ENCODE results near the gene PBLD. TPM values are rescaled to one million over a fixed set of nuclear protein-coding genes. Genes with fewer than 3 reads are reported as not detected.

The PBLD gene
- total RNA-seq (1 to 10 TPM; 1.7 to 2.2 TPM), polyA plus RNA-seq (1 to 10 TPM in 2 of 3 donors, under 1 TPM in 1; 0.93 to 1.3 (median 1.2) TPM), total RNA-seq (0.90 to 3.9 (median 2.0) reads per million in 6 experiments)

- peak within 1 kb of the TSS; percentile 97 to 100 (median 99) for H3K4me3 Mint-ChIP-seq
- peaks cover 0 to 19% (median 4%) of the 10 kb centered on the region in 3 donors for H3K36me3 Mint-ChIP-seq
- peaks cover 29 to 74% (median 54%) of the 10 kb centered on the region in 4 donors for H3K4me1 Mint-ChIP-seq
- peak; percentile 7 to 12 for ATAC-seq
- POLR2A ChIA-PET: interaction anchor here (0.5 to 5.1 kb wide), 32 partner anchors 8 to 1838 kb away, joined by 3 to 42 read pairs (median 6); partner anchors contain the start of genes RUFY2, SAR1A and SIRT1
- H3K27me3 Mint-ChIP-seq: peaks cover 0 to 6% (median 0%) of the 10 kb centered on the region in 5 donors
- peak within 1 kb of the TSS; percentile 99 to 100 (median 100) for H3K27ac Mint-ChIP-seq
- H3K9me3 Mint-ChIP-seq: peaks cover 0 to 4% (median 0%) of the 10 kb centered on the region in 9 donors
- peak; percentile 35 to 78 (median 60) for DNase-seq
Measured at GRCh38 chr10:68332259-68333057, at the start of gene PBLD. TSS of gene PBLD (minus strand) at chr10:68332928. CDS start at chr10:68306844, 26,084 bp downstream.

- DNase-seq: no peak
- Mint-ChIP-seq H3K36me3 (peaks cover 19 to 71% (median 42%) of the 10 kb centered on the region in 3 donors), H3K9me3 (peaks cover 0 to 25% (median 8%) of the 10 kb centered on the region in 9 donors), H3K4me1 (peaks cover 0 to 2% (median 0%) of the 10 kb centered on the region in 4 donors), H3K27me3 (no peaks in the 10 kb centered on the region), H3K4me3 (no peak overlapping the region), H3K27ac (no peak overlapping the region)
- no peak for ATAC-seq
- POLR2A ChIA-PET: no interaction called here
Measured at GRCh38 chr10:68371604-68372003, 38.9 kb upstream of the PBLD start.

- no peak overlapping the region for H3K4me3 Mint-ChIP-seq
- peaks cover 0 to 16% (median 3%) of the 10 kb centered on the region in 9 donors for H3K9me3 Mint-ChIP-seq
- H3K4me1 Mint-ChIP-seq: no peaks in the 10 kb centered on the region
- DNase-seq (no peak), ATAC-seq (no peak)
- peak overlapping the region in 1 of 10 donors; percentile 22 for H3K27ac Mint-ChIP-seq
- POLR2A ChIA-PET: no interaction called here
- H3K27me3 Mint-ChIP-seq: no peaks in the 10 kb centered on the region
- H3K36me3 Mint-ChIP-seq: peaks cover 0 to 59% (median 31%) of the 10 kb centered on the region in 3 donors
Measured at GRCh38 chr10:68367121-68367520, 34.4 kb upstream of the PBLD start.

- Mint-ChIP-seq H3K27ac (no peak overlapping the region), H3K9me3 (peaks cover 0 to 12% (median 3%) of the 10 kb centered on the region in 9 donors), H3K4me3 (no peak overlapping the region), H3K27me3 (no peaks in the 10 kb centered on the region), H3K4me1 (no peaks in the 10 kb centered on the region), H3K36me3 (peaks cover 0 to 59% (median 30%) of the 10 kb centered on the region in 3 donors)
- POLR2A ChIA-PET: no interaction called here
- DNase-seq (no peak), ATAC-seq (no peak)
Measured at GRCh38 chr10:68366600-68366999, 33.9 kb upstream of the PBLD start.

GRCh38 chr10:68365611-68366010 is 32.9 kb upstream of the PBLD start:
- ATAC-seq: no peak
- peaks cover 0 to 56% (median 23%) of the 10 kb centered on the region in 3 donors for H3K36me3 Mint-ChIP-seq
- H3K9me3 Mint-ChIP-seq: peaks cover 0 to 6% (median 3%) of the 10 kb centered on the region in 9 donors
- H3K27ac Mint-ChIP-seq: no peak overlapping the region
- no peak for DNase-seq
- no peaks in the 10 kb centered on the region for H3K27me3 Mint-ChIP-seq
- H3K4me3 Mint-ChIP-seq: no peak overlapping the region
- no peaks in the 10 kb centered on the region for H3K4me1 Mint-ChIP-seq
- POLR2A ChIA-PET: no interaction called here

GRCh38 chr10:68364101-68364886 is 31.6 kb upstream of the PBLD start:
- Mint-ChIP-seq H3K4me1 (no peaks in the 10 kb centered on the region), H3K9me3 (no peaks in the 10 kb centered on the region), H3K27ac (peak overlapping the region in 5 of 10 donors; percentile 12 to 74 (median 36)), H3K4me3 (no peak overlapping the region), H3K27me3 (no peaks in the 10 kb centered on the region), H3K36me3 (peaks cover 0 to 50% (median 18%) of the 10 kb centered on the region in 3 donors)
- ATAC-seq: no peak
- DNase-seq: no peak
- POLR2A ChIA-PET: no interaction called here

GRCh38 chr10:68362590-68362989 is 29.9 kb upstream of the PBLD start:
- peaks cover 0 to 53% (median 18%) of the 10 kb centered on the region in 3 donors for H3K36me3 Mint-ChIP-seq
- ATAC-seq (no peak), DNase-seq (no peak)
- no peaks in the 10 kb centered on the region for H3K27me3 Mint-ChIP-seq
- H3K27ac Mint-ChIP-seq: peak overlapping the region in 1 of 10 donors; percentile 69
- no peaks in the 10 kb centered on the region for H3K9me3 Mint-ChIP-seq
- H3K4me3 Mint-ChIP-seq: no peak overlapping the region
- no peaks in the 10 kb centered on the region for H3K4me1 Mint-ChIP-seq
- POLR2A ChIA-PET: interaction anchor here (0.7 kb wide), 1 partner anchor 325 kb away, joined by 4 read pairs; no protein-coding TSS in a partner anchor

- no peak for DNase-seq
- Mint-ChIP-seq H3K4me3 (no peak overlapping the region), H3K4me1 (no peaks in the 10 kb centered on the region), H3K36me3 (peaks cover 0 to 47% (median 18%) of the 10 kb centered on the region in 3 donors), H3K9me3 (no peaks in the 10 kb centered on the region), H3K27me3 (no peaks in the 10 kb centered on the region), H3K27ac (no peak overlapping the region)
- no peak for ATAC-seq
- POLR2A ChIA-PET: no interaction called here
Measured at GRCh38 chr10:68359189-68359588, 26.5 kb upstream of the PBLD start.

- Mint-ChIP-seq H3K36me3 (peaks cover 0 to 35% (median 0%) of the 10 kb centered on the region in 3 donors), H3K27me3 (no peaks in the 10 kb centered on the region), H3K27ac (no peak overlapping the region), H3K9me3 (no peaks in the 10 kb centered on the region), H3K4me1 (peaks cover 1 to 5% (median 3%) of the 10 kb centered on the region in 4 donors), H3K4me3 (no peak overlapping the region)
- DNase-seq (no peak), ATAC-seq (no peak)
- POLR2A ChIA-PET: interaction anchor here (1.0 kb wide), 1 partner anchor 23 kb away, joined by 3 read pairs; no protein-coding TSS in a partner anchor
Measured at GRCh38 chr10:68353537-68353936, 20.8 kb upstream of the PBLD start.

GRCh38 chr10:68348265-68348741 is 15.6 kb upstream of the PBLD start:
- Mint-ChIP-seq H3K9me3 (no peaks in the 10 kb centered on the region), H3K36me3 (peaks cover 0 to 47% (median 0%) of the 10 kb centered on the region in 3 donors), H3K27ac (peak overlapping the region in 9 of 10 donors; percentile 57 to 90 (median 86)), H3K4me3 (no peak overlapping the region), H3K4me1 (peaks cover 2 to 8% (median 5%) of the 10 kb centered on the region in 4 donors), H3K27me3 (no peaks in the 10 kb centered on the region)
- ATAC-seq (peak; percentile 66 to 67), DNase-seq (peak; percentile 14 to 69 (median 38))
- POLR2A ChIA-PET: interaction anchor here (0.7 to 6.0 kb wide), 3 partner anchors 15 to 226 kb away, joined by 3 to 38 read pairs (median 5); partner anchors contain the start of genes HNRNPH3 and PBLD

GRCh38 chr10:68346774-68347173 is 14.0 kb upstream of the PBLD start:
- H3K4me1 Mint-ChIP-seq: peaks cover 2 to 8% (median 6%) of the 10 kb centered on the region in 4 donors
- no peaks in the 10 kb centered on the region for H3K27me3 Mint-ChIP-seq
- ATAC-seq: no peak
- POLR2A ChIA-PET: interaction anchor here (1.0 to 6.0 kb wide), 2 partner anchors 13 to 27 kb away, joined by 3 to 38 read pairs; partner anchors contain the start of genes HNRNPH3 and PBLD
- H3K9me3 Mint-ChIP-seq: no peaks in the 10 kb centered on the region
- H3K27ac Mint-ChIP-seq: peak overlapping the region in 9 of 10 donors; percentile 6 to 90 (median 61)
- H3K4me3 Mint-ChIP-seq: no peak overlapping the region
- H3K36me3 Mint-ChIP-seq: peaks cover 3 to 47% (median 5%) of the 10 kb centered on the region in 3 donors
- DNase-seq: no peak

- peaks cover 4 to 14% (median 9%) of the 10 kb centered on the region in 4 donors for H3K4me1 Mint-ChIP-seq
- DNase-seq (no peak), ATAC-seq (no peak)
- no peaks in the 10 kb centered on the region for H3K9me3 Mint-ChIP-seq
- peaks cover 3 to 58% (median 9%) of the 10 kb centered on the region in 3 donors for H3K36me3 Mint-ChIP-seq
- H3K27ac Mint-ChIP-seq: peak overlapping the region in 6 of 10 donors; percentile 1 to 90 (median 36)
- POLR2A ChIA-PET: interaction anchor here (6.0 kb wide), 1 partner anchor 12 kb away, joined by 38 read pairs; the partner anchor contains the start of genes HNRNPH3 and PBLD
- no peaks in the 10 kb centered on the region for H3K27me3 Mint-ChIP-seq
- no peak overlapping the region for H3K4me3 Mint-ChIP-seq
Measured at GRCh38 chr10:68345621-68346020, 12.9 kb upstream of the PBLD start.

All from naive thymus-derived CD8-positive, alpha-beta T cell (primary cell).